ENCODE data around the gene PKNOX2. TPM values are rescaled to one million over a fixed set of nuclear protein-coding genes. Genes with fewer than 3 reads are reported as not detected.

PKNOX2 gene
- total RNA-seq, 4 donors from 2014 or later: 1.5 to 4.6 (median 2.8) TPM

- DNase-seq (ENCODE audit: low spot score in 2 of 2): no peak
- intact Hi-C loops (cut with DNase I; ENCODE audit: low total_unique reads): no loop called here
- WGBS, 2 donors: 87 to 90% methylated on average over 4 of the region's 4 CpGs
- no peak for TF ChIP-seq POLR2A (IDR thresholded peaks at IDR 0.05)
- H3K4me3 ChIP-seq (ENCODE audit: low read depth, poor library complexity, severe bottlenecking): no peak overlapping the region
Measured at GRCh38 chr11:125368757-125369156, 204.2 kb downstream of the PKNOX2 start.

- 89 to 96% methylated on average over 6 of the region's 6 CpGs for WGBS, 2 donors
- TF ChIP-seq POLR2A (IDR thresholded peaks at IDR 0.05) (no peak), CTCF (IDR thresholded peaks at IDR 0.05) (no peak)
- intact Hi-C loops (cut with DNase I; ENCODE audit: low total_unique reads): no loop called here
- no peak for DNase-seq (ENCODE audit: low spot score in 2 of 2)
- H3K4me3 ChIP-seq (ENCODE audit: low read depth, poor library complexity, severe bottlenecking): no peak overlapping the region
Measured at GRCh38 chr11:125369808-125370207, 205.3 kb downstream of the PKNOX2 start.

- DNase-seq (ENCODE audit: low spot score in 2 of 2): no peak
- intact Hi-C loops (cut with DNase I; ENCODE audit: low total_unique reads): no loop called here
Measured at GRCh38 chr11:125370561-125371389, 206.2 kb downstream of the PKNOX2 start.

GRCh38 chr11:125371431-125371935, 206.9 kb downstream of the PKNOX2 start:
- TF ChIP-seq POLR2A (IDR thresholded peaks at IDR 0.05) (no peak), CTCF (IDR thresholded peaks at IDR 0.05) (no peak)
- H3K4me3 ChIP-seq (ENCODE audit: low read depth, poor library complexity, severe bottlenecking): no peak overlapping the region
- intact Hi-C loops (cut with DNase I; ENCODE audit: low total_unique reads): no loop called here
- no peak for DNase-seq (ENCODE audit: low spot score in 2 of 2)
- 65 to 73% methylated on average over 11 of the region's 11 CpGs for WGBS, 2 donors

More at GRCh38 chr11:125370561-125371389, 206.2 kb downstream of the PKNOX2 start:
- no peak overlapping the region for H3K4me3 ChIP-seq (ENCODE audit: low read depth, poor library complexity, severe bottlenecking)
- 70 to 77% methylated on average over 18 of the region's 18 CpGs for WGBS, 2 donors
- TF ChIP-seq CTCF (IDR thresholded peaks at IDR 0.05): no peak
- no peak for TF ChIP-seq POLR2A (IDR thresholded peaks at IDR 0.05)

GRCh38 chr11:125372088-125372487, 207.5 kb downstream of the PKNOX2 start:
- H3K4me3 ChIP-seq (ENCODE audit: low read depth, poor library complexity, severe bottlenecking): no peak overlapping the region
- 90 to 92% methylated on average over 14 of the region's 14 CpGs for WGBS, 2 donors
- no peak for DNase-seq (ENCODE audit: low spot score in 2 of 2)
- intact Hi-C loops (cut with DNase I; ENCODE audit: low total_unique reads): no loop called here
- no peak for TF ChIP-seq POLR2A (IDR thresholded peaks at IDR 0.05)
- no peak for TF ChIP-seq CTCF (IDR thresholded peaks at IDR 0.05)

GRCh38 chr11:125372911-125373310, 208.4 kb downstream of the PKNOX2 start:
- intact Hi-C loops (cut with DNase I; ENCODE audit: low total_unique reads): no loop called here
- TF ChIP-seq CTCF (IDR thresholded peaks at IDR 0.05) (no peak), POLR2A (IDR thresholded peaks at IDR 0.05) (no peak)
- DNase-seq (ENCODE audit: low spot score in 2 of 2): no peak
- no peak overlapping the region for H3K4me3 ChIP-seq (ENCODE audit: low read depth, poor library complexity, severe bottlenecking)
- 75 to 87% methylated on average over 3 of the region's 3 CpGs for WGBS, 2 donors

Measured in lower leg skin (tissue), 4 donors.